Occipital lobe (tissue), 2 donors: ENCODE data around the gene TAOK2. TPM values are rescaled to one million over a fixed set of nuclear protein-coding genes. Genes with fewer than 3 reads are reported as not detected.
"Not testable (repeated sequence)": the region's sequence is repeated elsewhere in the genome, so short reads cannot be mapped to it uniquely, and the experiment has no call there.

Experiments
- DNase-seq: peaks from one replicate; lab custom pipeline; 2025; lab: John Stamatoyannopoulos, UW
- total RNA-seq: library from RNA; depleted of rRNA; stranded (reverse); fragments of >200 nt; gene quantifications from one replicate; pipeline ENCODE4 v1.2.3, GENCODE V29; 2014

The TAOK2 gene
- total RNA-seq, 1 donor from 2014 or later: 49.8 TPM

DNA sequence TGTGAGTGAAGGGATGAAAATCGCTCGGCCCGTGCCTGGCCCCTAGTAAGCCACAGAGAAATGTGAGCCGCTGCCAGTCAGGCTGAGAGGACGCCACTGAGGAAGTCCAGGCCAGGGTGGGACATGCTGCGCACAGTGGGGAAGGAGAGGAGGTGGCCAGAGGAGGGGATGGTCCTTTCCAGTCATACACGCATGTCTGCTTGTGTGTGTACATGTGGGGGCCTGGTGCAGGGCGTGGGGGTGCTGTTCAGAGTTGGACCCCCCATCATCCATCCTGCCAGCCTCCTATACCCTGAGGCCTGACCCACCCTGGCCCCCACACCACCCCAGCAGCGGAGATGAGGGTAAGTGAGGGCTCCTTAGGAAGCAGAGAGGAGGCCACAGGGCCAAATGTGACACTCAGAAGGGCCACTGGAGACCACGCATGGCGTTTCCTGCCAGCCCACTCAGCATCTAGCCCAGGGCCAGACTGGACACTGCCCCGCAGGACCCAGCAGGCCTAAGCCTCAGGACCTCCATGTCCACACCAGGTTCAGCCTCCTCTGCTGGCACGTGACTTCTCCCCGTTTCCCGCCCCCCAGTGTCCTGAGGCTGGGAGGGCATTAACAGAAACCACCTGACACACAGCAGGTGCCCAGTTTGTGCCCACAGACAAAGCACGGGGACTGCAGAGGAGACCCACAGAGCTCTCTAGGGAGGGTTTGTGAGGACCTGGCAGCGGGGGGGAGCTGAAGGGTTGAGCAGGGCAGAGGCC, 30.2 kb downstream of the TAOK2 start:
- no peak for DNase-seq

DNA sequence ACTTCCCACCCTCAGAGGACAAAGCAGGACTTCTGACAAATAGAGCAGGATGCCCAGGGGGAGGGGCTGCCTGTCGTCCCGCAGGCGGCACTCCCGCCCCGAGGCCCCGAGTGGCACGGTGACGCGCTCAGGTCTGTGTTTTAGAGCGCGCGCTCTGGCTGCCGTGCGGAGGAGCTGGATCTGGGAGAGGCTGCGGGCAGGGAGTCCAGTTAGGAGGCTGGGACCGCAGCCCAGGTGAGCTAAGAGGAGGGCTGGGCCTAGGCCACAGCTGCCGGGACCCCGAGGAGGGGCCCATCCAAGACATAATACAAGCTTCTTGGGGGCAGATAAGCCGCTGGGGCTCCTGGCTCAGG, 30.7 kb downstream of the TAOK2 start:
- no peak for DNase-seq

DNA sequence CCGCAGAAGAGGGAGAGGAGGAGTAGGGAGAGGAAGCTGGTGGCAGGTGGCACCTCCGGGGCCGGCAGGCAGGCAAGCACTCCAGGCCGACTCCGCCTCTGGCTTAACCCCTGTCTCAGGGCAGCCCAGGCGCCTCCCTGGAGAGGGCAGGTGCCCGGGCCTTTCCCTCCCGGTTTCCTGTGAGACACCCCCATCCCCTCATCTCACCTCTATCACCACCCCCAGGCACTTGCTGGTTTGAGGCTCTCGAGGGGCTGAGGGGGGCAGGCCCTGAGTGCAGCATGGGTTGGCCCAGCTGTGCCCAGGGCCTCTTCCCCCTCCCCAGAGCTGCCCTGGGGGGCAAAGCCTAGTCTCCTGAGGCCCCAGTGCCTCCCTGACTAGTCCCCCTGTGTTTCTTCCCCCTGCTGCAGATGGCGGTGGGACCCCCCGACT, 31.2 kb downstream of the TAOK2 start:
- DNase-seq: no peak

DNA sequence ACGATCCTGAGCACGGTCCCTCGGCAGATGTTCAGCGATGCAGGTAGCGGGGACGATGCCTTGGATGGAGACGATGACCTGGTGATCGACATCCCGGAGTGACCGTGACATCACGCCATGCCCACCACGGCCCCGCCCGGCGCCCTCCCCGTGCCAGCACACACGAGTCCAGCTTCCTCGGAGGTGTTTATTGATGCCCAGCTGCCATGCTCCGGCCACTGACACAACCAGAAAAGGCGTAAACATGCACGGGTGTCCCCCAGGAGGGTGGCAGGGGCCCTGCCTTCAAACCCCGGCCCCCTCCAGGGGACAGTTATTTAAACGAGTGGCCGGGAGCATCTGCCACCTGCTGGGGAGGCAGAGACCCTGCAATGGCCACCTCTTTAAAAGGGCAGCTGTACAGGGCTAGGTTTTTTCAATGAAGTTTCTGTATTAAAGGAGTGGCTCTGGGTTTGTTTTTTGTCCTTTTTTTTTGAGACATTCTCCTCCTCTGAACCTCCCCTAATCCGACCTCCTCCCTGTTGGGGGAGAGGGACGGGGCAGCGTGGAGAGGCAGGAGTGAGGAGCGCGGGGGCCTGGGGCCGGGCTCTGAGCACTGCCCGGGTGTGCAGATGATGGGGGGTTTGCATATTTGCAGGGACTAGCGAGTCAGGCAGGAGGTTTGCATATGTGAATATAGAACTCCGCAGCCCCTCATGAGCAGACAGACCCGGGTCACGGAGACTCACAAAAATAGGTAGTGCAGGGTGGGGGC, 31.9 kb downstream of the TAOK2 start:
- DNase-seq: no peak

DNA sequence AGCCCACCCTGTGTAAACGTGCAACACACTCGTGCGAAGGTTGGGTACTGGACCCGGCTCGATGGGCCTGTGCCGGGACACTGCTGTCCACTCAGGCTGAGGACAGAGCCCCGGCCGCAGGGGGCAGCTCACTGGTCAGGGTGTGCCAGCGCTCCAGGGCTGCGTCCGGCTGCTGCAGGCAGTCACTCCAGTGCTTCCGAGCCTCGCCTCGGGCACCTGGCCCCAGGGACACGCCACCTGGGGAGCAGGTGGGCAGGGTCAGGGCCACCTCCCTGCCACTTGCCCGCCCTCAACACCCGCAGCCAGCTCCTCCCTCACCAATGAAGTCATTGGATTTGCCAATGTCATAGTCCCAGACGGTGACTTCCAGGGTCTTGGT, 32.4 kb downstream of the TAOK2 start:
- DNase-seq: no peak

DNA sequence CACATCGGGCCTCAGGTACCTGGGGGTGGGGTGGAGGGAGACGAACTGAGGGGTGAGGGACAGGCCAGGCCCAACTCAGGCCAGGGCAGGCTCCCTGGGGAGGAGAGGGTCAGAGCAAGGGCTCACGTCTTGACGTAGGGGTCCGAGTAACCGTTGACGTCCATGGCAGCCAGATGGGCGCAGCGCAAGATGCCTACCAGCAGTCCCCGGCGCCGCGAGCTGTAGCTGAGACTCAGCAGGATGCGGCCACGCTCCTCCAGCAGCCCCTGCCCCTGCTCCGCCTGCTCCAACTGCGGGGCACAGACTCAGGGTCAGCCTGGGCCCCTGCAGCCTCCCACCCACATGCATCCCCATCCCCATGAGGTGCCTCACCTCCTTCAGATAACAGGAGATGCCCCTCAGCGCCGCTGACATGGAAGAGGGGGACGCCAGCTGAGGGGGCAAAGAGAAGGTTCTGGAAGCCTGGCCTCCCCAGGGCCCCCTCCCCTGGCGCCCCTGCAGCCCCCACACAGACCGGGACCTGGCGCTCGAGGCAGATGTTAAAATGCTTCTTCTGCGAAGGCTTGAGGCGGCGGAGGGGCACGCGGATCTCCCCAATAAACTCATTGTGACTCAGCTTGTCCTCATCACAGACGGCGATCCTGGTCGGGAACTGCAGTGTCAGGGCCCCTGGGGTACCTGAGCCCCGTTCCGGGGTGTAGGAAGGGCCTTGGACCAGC, 33.1 kb downstream of the TAOK2 start:
- DNase-seq: no peak

DNA sequence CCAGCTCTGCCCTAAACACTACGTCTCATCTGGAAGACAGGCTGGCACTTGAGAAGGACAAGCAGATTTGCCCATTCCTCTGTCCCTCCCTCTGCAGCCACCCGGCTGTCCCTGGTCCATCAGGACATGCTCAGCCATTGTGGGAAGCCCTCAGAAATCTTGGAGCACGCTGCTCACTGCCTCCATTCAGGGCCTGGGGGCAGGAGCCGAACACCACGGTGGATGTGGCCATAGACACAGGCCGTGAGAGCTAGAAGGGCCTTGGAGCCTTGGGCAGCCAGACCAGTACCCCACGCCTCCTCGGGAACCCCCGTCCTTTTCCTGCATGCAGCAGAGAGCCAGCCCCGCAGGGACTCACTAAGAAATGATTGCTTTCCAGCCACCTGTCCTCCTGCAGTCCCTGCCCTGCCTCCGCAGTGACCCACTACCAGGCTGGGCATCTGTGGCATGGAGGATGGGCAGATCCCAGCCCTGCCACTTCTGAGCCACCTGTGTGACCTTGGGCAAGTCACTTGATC, 33.8 kb downstream of the TAOK2 start:
- no peak for DNase-seq

DNA sequence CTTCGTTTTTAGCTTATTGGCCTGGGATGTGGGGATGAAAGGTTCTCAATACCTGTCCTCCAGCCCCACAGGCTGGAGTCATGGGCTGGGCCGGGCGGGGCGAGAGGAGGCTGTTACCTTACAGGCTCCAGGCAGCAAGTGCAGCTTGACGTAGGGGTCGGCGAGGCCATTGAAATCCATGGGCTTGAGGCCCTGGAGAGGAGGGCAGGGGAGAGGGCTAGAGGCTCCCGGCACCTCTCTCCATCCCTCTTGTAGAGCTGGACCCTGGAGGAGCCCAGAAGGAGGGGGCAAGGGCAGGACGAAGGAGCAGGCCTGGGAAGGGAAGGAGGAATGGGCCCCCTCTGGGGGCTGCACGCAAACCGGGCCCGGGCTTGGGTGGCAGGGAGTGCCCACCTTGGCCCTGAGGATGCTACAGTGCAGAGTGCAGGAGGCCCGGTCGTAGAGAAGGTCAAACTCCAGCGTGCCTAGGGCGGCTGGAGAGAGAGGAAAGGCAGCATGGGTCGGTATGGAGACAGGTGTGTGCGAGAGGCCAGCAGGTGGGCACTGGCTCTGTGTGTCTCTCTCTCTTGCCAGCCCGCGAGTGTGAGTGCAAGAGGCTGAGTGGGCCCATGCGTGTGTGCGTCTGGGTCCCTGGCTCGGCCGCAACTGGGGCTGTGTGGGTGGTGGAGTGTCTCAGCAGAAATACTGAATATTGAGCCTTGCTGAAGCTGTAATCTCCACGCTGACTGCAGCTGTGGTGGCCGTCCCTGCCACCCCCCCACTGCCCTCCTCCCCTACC, 35.6 kb downstream of the TAOK2 start:
- peak; percentile 17 for DNase-seq

DNA sequence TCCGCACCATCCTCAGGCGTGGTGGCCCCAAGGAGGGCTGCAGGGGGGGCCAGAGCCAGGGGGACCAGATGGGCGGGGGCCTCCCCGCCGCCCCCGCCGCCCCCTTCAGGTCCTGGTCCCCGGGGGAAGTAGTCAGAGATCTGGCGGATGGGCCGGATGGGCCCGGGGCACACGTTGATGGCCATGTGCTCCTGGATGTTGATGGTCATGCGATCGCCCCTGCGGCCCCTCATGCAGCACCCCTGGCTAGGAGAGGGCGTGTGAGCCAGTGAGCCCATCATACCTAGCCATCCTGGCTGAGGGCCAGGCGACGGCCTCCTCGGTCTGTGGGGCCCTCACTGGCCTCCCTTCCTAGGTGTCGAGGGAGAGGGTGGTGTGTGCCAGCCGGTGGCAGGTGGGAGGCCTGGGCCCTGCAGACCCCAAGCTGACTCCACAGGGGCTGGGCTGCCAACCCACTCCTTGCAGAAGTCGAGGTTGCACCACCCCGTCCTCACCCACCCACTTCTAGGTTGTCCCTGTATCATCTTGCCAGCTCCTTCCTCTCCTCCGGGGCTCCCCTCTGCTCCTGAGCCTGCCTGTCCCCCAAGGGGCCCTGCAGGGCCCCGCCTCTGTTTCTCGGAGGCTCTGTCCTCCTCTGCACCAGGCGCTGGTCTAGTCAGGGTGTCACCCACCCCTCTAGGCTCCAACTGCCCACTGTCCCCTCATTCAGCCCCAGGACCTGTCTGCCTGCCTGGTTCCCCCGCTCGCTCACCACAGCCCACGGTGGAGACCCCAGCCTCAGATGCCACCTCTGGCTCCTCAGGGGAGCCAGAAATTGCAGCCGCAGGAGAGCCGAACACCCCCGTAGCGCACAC, 36.5 kb downstream of the TAOK2 start:
- no peak for DNase-seq

DNA sequence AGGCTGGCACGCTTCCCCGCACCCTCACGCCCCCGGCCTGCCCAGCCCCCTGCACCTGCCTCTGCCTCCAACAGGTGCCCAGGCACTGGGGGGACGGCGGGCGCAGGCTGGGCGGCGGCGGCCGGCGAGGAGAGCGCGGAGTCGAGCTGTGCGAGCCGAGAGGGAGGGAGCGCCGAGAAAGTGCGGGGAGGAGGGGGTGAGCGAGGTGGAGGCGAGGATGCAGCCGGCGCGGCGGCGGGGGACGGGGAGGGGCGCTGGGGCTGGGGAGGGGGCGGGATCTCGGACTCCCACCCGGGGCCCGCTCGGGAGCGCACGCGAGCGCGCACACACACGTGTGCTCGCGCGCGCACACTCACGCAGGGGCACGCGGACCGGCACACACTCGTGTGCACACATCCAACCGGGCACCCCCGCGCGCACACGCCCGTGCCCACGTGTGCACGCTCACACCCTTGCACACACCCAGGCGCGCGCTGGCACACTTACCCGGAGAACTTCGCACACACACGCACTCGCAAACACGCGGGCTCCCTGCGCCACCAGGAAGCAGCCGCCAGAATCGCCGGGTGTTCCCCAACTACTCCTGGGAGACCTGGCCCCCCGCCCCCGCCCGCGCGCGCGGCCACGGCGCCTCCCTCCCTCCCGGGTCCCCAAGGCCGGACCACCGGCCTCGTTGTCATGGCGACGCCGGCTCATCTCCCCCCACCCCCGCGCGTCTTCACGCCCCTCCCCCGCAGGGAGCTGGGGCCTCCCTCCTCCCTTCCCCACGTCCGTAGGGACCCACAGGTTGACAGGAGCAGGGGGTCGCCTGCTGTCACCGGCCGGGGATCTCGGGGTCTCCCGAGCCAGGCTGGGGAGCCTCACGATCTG, 37.4 kb downstream of the TAOK2 start, which contains the start of gene DOC2A:
Gene DOC2A, minus strand, starts transcription at position 184 of the 870 bp plus-strand sequence. CDS start 805 bp downstream, outside the sequence.
- DNase-seq: no peak

DNA sequence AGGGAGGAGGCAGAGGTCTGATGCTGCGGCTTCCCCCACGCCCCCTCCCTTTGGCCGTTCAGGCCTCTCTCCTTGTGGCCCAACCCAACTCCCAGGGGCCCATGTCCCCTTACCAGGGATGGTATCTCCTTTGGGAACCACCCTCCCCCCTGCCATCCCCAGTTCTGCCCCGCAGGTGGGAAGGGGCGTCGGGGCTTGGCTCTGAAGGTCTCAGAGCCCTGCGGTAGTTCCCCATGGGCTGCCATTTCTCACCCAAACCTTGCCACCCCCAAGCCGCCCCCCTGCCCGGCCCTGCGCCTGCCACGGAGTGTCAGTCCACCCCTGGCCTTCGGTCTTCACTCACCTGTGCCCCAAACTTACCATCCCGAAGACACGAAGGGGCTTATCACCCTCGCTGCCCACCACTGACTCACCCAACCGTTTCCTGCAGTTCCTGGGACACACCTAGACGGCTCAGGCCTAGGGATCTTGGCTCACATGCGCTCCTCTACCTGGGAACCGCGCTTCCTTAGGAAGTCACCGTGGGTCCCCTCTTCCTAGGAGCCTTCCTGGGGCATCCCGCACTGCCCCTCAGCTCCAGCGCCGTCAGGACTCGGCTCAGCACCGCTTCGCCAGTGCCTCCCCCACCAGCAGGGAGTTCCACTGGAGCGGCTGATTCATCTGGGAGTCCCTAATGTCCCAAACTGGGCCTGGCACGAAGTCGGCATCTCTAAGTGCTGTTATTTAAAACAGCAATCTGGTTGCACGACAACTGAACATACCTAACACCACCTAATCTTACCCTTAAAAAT, 38.2 kb downstream of the TAOK2 start:
- peak; percentile 48 for DNase-seq

DNA sequence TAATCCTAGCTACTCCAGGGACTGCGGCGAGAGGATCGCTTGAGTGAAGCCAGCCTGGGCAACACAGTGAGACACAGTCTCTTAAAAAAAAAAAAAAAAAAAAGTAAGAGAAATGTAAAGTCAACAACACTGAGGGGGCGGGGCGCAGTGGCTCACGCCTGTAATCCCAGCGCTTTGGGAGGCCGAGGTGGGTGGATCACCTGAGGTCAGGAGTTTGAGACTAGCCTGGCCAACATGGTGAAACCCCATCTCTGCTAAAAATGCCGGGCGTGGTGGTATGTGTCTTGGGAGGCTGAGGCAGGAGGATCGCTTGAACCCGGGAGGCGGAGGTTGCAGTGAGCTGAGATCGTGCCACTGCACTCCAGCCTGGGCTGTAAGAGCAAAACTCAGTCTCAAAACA, 38.9 kb downstream of the TAOK2 start:
- DNase-seq: not testable (repeated sequence)

DNA sequence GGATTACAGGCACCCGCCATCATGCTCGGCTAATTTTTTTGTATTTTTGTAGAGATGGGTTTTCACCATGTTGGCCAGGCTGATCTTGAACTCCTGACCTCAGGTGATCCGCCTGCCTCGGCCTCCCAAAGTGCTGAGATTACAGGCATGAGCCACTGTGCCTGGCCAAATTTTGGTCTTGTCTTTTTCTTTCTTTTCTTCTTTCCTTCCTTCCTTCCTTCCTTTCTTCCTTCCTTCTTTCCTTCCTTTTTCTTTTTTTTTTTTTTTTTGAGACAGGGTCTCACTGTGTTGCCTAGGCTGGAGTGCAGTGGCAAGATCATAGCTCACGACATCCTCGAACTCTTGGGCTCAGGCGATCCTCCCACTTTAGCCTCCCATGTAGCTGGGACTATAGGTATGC, 41.8 kb downstream of the TAOK2 start:
- not testable (repeated sequence) for DNase-seq

DNA sequence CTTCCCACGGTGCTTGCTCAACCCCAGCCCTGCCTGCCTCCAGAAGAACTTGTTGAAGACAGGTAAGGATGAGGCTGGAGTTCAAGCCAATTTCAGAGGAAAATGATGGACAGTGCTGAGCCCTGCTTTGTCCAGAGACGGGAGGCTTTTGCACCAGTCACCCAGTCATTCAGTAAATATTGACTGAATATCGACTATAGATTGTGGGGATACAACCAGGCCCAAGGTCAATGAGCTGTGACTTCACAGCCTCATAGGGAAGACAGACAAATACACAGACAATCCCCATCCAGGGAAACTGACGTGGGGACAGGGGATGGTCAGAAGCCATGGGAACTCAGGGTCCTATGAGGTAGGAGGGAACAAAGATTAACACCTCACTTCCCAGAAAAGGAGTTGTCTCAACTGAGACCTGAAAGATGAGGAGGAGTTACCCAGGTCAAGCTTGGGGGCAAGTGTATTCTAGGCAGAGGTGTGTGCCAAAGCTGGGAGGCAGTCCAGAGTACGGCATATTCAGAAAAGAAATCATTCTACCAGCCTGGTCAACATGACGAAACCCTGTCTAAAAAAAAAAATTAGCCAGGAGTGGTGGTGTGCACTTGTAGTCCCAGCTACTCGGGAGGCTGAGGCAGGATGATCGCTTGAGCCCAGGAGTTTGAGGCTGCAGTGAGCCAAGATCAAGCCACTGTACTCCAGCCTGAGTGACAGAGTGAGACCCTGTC, 43.0 kb downstream of the TAOK2 start:
- DNase-seq: no peak

DNA sequence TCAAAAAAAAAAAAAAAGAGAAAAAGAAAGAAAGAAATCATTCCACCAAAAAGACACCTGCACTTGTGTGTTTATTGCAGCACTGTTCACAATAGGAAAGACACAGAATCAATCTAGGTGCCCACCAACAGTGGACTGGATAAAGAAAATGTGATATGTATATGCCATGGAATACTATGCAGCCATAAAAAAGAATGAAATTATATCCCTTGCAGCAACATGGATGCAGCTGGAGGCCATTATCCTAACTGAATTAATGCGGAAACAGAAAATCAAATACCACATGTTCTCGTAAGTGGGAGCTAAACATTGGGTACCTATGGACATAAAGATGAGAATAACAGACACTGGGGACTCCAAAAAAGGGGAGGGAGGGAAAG, 43.6 kb downstream of the TAOK2 start:
- no peak for DNase-seq

DNA sequence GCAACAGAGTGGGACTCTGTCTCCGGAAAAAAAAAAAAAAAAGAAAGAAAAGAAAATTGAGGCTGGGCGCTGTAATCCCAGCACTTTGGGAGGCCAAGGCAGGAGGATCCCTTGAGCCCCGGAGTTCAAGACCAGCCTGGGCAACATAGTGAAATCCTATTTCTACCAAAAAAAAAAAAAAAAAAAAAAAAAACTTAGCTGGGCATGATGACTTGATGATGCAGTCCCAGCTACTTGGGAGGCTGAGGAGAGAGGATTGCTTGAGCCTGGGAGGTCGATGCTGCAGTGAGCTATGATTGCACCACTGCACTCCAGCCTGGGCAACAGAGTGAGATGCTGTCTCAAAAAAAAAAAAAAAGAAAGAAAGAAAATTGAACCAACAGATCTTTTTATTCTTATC, 44.3 kb downstream of the TAOK2 start:
- not testable (repeated sequence) for DNase-seq

DNA sequence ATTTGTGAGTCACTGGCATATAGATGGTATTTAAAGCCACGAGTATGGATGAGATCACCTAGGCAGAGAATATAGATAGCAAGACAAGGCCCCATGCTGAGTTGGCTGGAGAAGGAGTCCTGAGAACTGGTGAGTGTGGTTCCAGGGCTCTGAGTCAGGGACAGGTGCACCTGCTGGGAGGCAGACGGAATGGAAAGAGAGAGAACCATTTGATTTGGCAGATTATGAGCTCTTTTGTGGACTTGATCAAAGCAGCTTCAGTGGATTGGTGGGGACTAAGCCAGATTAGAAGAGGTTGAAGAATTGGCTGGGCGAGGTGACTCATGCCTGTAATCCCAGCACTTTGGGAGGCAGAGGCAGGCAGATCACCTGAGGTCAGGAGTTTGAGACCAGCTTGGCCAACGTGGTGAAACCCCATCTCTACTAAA, 45.1 kb downstream of the TAOK2 start:
- DNase-seq: no peak

DNA sequence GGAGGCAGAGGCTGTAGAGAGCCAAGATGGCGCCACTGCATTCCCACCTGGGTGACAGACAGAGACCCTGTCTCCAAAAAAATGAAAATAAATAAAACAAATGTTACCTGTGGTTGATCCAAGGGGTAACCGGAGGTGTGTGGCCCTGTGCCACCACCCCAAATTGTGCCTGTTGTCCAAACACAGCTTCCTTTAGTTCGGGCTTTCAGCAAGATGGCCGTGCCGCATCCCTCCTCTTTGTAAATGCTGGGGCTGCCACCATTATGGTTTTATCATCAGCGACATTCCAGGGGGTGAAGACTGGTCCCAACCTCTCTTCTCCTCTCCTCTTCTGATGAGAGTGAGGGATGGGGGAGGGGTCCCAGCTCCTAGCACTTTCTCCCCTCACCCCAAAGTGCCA, 49.2 kb downstream of the TAOK2 start, which contains the start of gene C16orf92:
Gene C16orf92, plus strand, starts transcription at position 312 of the 400 bp plus-strand sequence. CDS start 143 bp downstream, outside the sequence.
- no peak for DNase-seq
